IPS-20b (cell line): ENCODE data around the gene TSHZ1.

Experiments used
- H3K27ac ChIP-seq: one replicate; pipeline ENCODE4 v1.5.1; 2013; ENCODE audit warnings: low read length
- H3K27me3 ChIP-seq: 2 replicates; pipeline ENCODE4 v1.6.1; 2013; ENCODE audit warnings: mild to moderate bottlenecking, low read length, inconsistent platforms; ENCODE audit not compliant: insufficient read depth
- H3K36me3 ChIP-seq: 2 replicates; pipeline ENCODE4 v1.6.1; 2013; ENCODE audit warnings: low read depth, mild to moderate bottlenecking, inconsistent platforms, low read length, moderate library complexity; ENCODE audit not compliant: insufficient read depth
- H3K4me1 ChIP-seq: 2 replicates; pipeline ENCODE4 v1.6.1; 2013; ENCODE audit warnings: mild to moderate bottlenecking, control low read depth, inconsistent platforms, low read length, moderate library complexity; ENCODE audit not compliant: insufficient read depth
- H3K4me3 ChIP-seq: 2 replicates; pipeline ENCODE4 v1.5.1; 2013; ENCODE audit warnings: mild to moderate bottlenecking, low read length, inconsistent platforms
- H3K9ac ChIP-seq: 2 replicates; pipeline ENCODE4 v1.6.1; 2013; ENCODE audit warnings: low read depth, mild to moderate bottlenecking, inconsistent platforms, low read length, moderate library complexity
- H3K9me3 ChIP-seq: 2 replicates; pipeline ENCODE4 v1.6.1; 2013; ENCODE audit warnings: mild to moderate bottlenecking, low read depth, low read length, inconsistent platforms; ENCODE audit not compliant: insufficient read depth

The TSHZ1 gene

GRCh38 chr18:75210274-75211001, at the start of gene TSHZ1:
Gene TSHZ1 (plus strand): TSS chr18:75210797. CDS start chr18:75211877, 1,080 bp downstream.
- Histone ChIP-seq H3K27me3 (peaks cover 82% of the 10 kb centered on the region), H3K36me3 (no peaks in the 10 kb centered on the region), H3K9me3 (no peaks in the 10 kb centered on the region), H3K27ac (no peak within 1 kb of the TSS), H3K9ac (no peak within 1 kb of the TSS), H3K4me1 (peaks cover 23% of the 10 kb centered on the region), H3K4me3 (peak within 1 kb of the TSS; percentile 74)

- H3K4me3 ChIP-seq: no peak overlapping the region
- H3K27ac ChIP-seq: no peak overlapping the region
- H3K9ac ChIP-seq: no peak overlapping the region
- no peaks in the 10 kb centered on the region for H3K27me3 ChIP-seq
- H3K9me3 ChIP-seq: no peaks in the 10 kb centered on the region
- no peaks in the 10 kb centered on the region for H3K4me1 ChIP-seq
- H3K36me3 ChIP-seq: no peaks in the 10 kb centered on the region
Measured at GRCh38 chr18:75161256-75162028, 49.2 kb upstream of the TSHZ1 start.

- Histone ChIP-seq H3K27me3 (no peaks in the 10 kb centered on the region), H3K9ac (no peak overlapping the region), H3K36me3 (no peaks in the 10 kb centered on the region), H3K4me3 (no peak overlapping the region), H3K27ac (no peak overlapping the region), H3K9me3 (no peaks in the 10 kb centered on the region), H3K4me1 (no peaks in the 10 kb centered on the region)
Measured at GRCh38 chr18:75162467-75162866, 48.1 kb upstream of the TSHZ1 start.

GRCh38 chr18:75162978-75163377, 47.6 kb upstream of the TSHZ1 start:
- H3K9me3 ChIP-seq: no peaks in the 10 kb centered on the region
- H3K27me3 ChIP-seq: no peaks in the 10 kb centered on the region
- no peak overlapping the region for H3K4me3 ChIP-seq
- H3K27ac ChIP-seq: no peak overlapping the region
- no peaks in the 10 kb centered on the region for H3K36me3 ChIP-seq
- H3K4me1 ChIP-seq: no peaks in the 10 kb centered on the region
- no peak overlapping the region for H3K9ac ChIP-seq

GRCh38 chr18:75163736-75164135, 46.9 kb upstream of the TSHZ1 start:
- Histone ChIP-seq H3K4me1 (no peaks in the 10 kb centered on the region), H3K9ac (no peak overlapping the region), H3K9me3 (no peaks in the 10 kb centered on the region), H3K36me3 (no peaks in the 10 kb centered on the region), H3K27me3 (no peaks in the 10 kb centered on the region), H3K4me3 (no peak overlapping the region), H3K27ac (no peak overlapping the region)

- H3K9ac ChIP-seq: no peak overlapping the region
- H3K27ac ChIP-seq: no peak overlapping the region
- no peaks in the 10 kb centered on the region for H3K36me3 ChIP-seq
- no peaks in the 10 kb centered on the region for H3K4me1 ChIP-seq
- no peak overlapping the region for H3K4me3 ChIP-seq
- no peaks in the 10 kb centered on the region for H3K9me3 ChIP-seq
- H3K27me3 ChIP-seq: no peaks in the 10 kb centered on the region
Measured at GRCh38 chr18:75164479-75164878, 46.1 kb upstream of the TSHZ1 start.

- H3K9me3 ChIP-seq: no peaks in the 10 kb centered on the region
- no peak overlapping the region for H3K27ac ChIP-seq
- no peaks in the 10 kb centered on the region for H3K27me3 ChIP-seq
- H3K4me3 ChIP-seq: no peak overlapping the region
- no peak overlapping the region for H3K9ac ChIP-seq
- H3K36me3 ChIP-seq: no peaks in the 10 kb centered on the region
- H3K4me1 ChIP-seq: no peaks in the 10 kb centered on the region
Measured at GRCh38 chr18:75165926-75166325, 44.7 kb upstream of the TSHZ1 start.

GRCh38 chr18:75167137-75167536, 43.5 kb upstream of the TSHZ1 start:
- H3K9me3 ChIP-seq: no peaks in the 10 kb centered on the region
- no peak overlapping the region for H3K9ac ChIP-seq
- H3K27me3 ChIP-seq: no peaks in the 10 kb centered on the region
- H3K27ac ChIP-seq: no peak overlapping the region
- no peak overlapping the region for H3K4me3 ChIP-seq
- H3K36me3 ChIP-seq: no peaks in the 10 kb centered on the region
- no peaks in the 10 kb centered on the region for H3K4me1 ChIP-seq

GRCh38 chr18:75167759-75168618, 42.6 kb upstream of the TSHZ1 start:
- Histone ChIP-seq H3K9ac (no peak overlapping the region), H3K27ac (no peak overlapping the region), H3K4me1 (no peaks in the 10 kb centered on the region), H3K9me3 (no peaks in the 10 kb centered on the region), H3K4me3 (no peak overlapping the region), H3K27me3 (no peaks in the 10 kb centered on the region), H3K36me3 (no peaks in the 10 kb centered on the region)

GRCh38 chr18:75168619-75169018, 42.0 kb upstream of the TSHZ1 start:
- Histone ChIP-seq H3K27me3 (no peaks in the 10 kb centered on the region), H3K27ac (no peak overlapping the region), H3K9ac (no peak overlapping the region), H3K9me3 (no peaks in the 10 kb centered on the region), H3K4me1 (no peaks in the 10 kb centered on the region), H3K4me3 (no peak overlapping the region), H3K36me3 (no peaks in the 10 kb centered on the region)

GRCh38 chr18:75169411-75169810, 41.2 kb upstream of the TSHZ1 start:
- Histone ChIP-seq H3K4me3 (no peak overlapping the region), H3K4me1 (no peaks in the 10 kb centered on the region), H3K27ac (no peak overlapping the region), H3K9ac (no peak overlapping the region), H3K27me3 (no peaks in the 10 kb centered on the region), H3K9me3 (no peaks in the 10 kb centered on the region), H3K36me3 (no peaks in the 10 kb centered on the region)
